BJ (cell line): ENCODE measurements around the gene UBXN7. TPM values are rescaled to one million over a fixed set of nuclear protein-coding genes. Genes with fewer than 3 reads are reported as not detected.

Source experiments
- CTCF ChIA-PET: fragments of 350-600 bp; formaldehyde crosslinking; extraction: SDS; loops from one replicate; lab custom pipeline; 2021; ENCODE audit warnings: antibody characterized with exemption, inconsistent platforms; lab: Yijun Ruan, JAX
- POLR2A ChIA-PET: fragments of 300-600 bp; sonication (Branson Sonifier 250); formaldehyde crosslinking; extraction: SDS; loops from one replicate; lab custom pipeline; 2021; ENCODE audit warnings: antibody characterized with exemption; lab: Charles Lee
- DNase-seq: peaks from one replicate; pipeline ENCODE4 v3.0.0-alpha.2; 2011; ENCODE audit warnings: low read depth
- H3K27me3 ChIP-seq: 2 replicates; pipeline ENCODE4 v1.6.0; 2011; ENCODE audit warnings: low read length; ENCODE audit not compliant: control insufficient read depth, insufficient read depth
- H3K36me3 ChIP-seq: 2 replicates; pipeline ENCODE4 v1.5.1; 2011; ENCODE audit warnings: low read length; ENCODE audit not compliant: control insufficient read depth, insufficient read depth
- H3K4me3 ChIP-seq: 2 replicates; pipeline ENCODE4 v1.5.1; 2011; ENCODE audit warnings: low read depth, mild to moderate bottlenecking, control low read depth, low read length
- polyA plus RNA-seq: library from polyadenylated mRNA; depleted of rRNA; stranded (reverse); fragments of >200 nt; gene quantifications from 2 replicates; pipeline ENCODE4 v1.2.3, GENCODE V29; 2011
- TF ChIP-seq, protein P1 (sequence below): IDR thresholded peaks from 2 replicates; pipeline ENCODE4 v1.5.1; 2011; ENCODE audit warnings: low read depth, mild to moderate bottlenecking, control low read depth, inconsistent platforms, low read length, moderate library complexity; ENCODE audit not compliant: insufficient read depth

UBXN7 gene
- polyA plus RNA-seq, 1 experiment: 11.3 TPM

DNA sequence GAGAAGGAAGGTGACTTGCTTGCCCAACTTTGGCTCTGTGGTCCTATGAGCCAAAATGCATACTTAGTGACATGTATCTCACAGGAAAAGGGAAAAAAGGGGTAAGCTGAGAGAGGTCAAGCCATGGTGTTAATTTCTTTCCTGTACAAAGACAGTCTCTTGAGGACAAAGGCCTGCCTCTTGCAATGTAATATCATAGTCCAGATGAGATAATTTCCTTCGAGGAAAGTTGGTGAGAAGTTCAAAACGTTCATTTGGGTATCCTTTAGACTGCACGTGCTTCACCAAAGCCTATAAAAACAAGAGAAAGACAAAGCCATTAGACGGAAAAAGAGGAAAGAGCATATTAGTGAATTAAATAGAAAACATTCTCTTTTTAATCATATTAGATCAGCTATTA, 75.7 kb downstream of the UBXN7 start:
- DNase-seq: no peak
- POLR2A ChIA-PET: no interaction called here
- H3K36me3 ChIP-seq: peaks cover 18% of the 10 kb centered on the region
- TF ChIP-seq, protein P1, sequence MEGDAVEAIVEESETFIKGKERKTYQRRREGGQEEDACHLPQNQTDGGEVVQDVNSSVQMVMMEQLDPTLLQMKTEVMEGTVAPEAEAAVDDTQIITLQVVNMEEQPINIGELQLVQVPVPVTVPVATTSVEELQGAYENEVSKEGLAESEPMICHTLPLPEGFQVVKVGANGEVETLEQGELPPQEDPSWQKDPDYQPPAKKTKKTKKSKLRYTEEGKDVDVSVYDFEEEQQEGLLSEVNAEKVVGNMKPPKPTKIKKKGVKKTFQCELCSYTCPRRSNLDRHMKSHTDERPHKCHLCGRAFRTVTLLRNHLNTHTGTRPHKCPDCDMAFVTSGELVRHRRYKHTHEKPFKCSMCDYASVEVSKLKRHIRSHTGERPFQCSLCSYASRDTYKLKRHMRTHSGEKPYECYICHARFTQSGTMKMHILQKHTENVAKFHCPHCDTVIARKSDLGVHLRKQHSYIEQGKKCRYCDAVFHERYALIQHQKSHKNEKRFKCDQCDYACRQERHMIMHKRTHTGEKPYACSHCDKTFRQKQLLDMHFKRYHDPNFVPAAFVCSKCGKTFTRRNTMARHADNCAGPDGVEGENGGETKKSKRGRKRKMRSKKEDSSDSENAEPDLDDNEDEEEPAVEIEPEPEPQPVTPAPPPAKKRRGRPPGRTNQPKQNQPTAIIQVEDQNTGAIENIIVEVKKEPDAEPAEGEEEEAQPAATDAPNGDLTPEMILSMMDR: no peak
- no peak overlapping the region for H3K4me3 ChIP-seq
- no peaks in the 10 kb centered on the region for H3K27me3 ChIP-seq
- CTCF ChIA-PET: no interaction called here

DNA sequence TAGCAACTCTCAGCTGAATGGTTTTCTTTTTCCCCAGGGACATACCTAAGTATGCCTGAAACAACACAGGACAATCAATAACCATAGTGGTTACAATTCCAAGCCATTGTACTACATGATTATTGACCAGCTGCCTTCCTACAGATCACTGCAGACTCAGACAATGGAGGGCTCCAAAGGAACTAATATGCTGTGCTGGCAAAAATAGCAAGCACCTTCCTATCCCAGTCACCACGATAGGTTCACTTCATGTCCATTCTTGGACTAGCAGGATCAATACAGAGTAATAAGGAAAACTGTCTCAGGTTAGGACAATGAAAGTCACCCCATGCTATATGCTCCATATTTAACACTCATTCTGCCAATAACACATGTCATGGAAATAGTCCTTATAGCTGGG, 76.6 kb downstream of the UBXN7 start:
- TF ChIP-seq, protein P1: no peak
- POLR2A ChIA-PET: no interaction called here
- no peak overlapping the region for H3K4me3 ChIP-seq
- CTCF ChIA-PET: no interaction called here
- DNase-seq: no peak
- no peaks in the 10 kb centered on the region for H3K27me3 ChIP-seq
- H3K36me3 ChIP-seq: peaks cover 18% of the 10 kb centered on the region

DNA sequence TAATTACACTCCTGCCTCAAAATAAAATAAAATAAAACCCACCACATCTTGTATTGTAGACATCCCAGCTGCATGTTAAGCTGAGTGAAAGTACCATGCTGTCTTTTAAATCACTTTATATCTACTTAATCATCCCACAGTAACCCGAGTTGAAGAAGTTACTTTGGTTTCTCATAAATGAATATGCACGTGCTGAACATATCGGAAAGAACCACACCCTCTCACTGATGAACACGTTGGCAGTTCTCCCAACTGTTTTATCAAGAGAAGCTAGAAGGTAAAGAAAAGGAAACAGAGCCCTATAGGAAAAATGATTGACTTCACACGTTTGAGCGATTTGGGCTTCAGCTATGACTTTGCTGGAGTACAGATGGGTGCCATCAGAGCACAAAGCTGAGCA, 78.1 kb downstream of the UBXN7 start:
- DNase-seq: no peak
- Histone ChIP-seq H3K36me3 (peaks cover 14% of the 10 kb centered on the region), H3K4me3 (no peak overlapping the region), H3K27me3 (no peaks in the 10 kb centered on the region)
- CTCF ChIA-PET: no interaction called here
- POLR2A ChIA-PET: no interaction called here
- TF ChIP-seq, protein P1: no peak

DNA sequence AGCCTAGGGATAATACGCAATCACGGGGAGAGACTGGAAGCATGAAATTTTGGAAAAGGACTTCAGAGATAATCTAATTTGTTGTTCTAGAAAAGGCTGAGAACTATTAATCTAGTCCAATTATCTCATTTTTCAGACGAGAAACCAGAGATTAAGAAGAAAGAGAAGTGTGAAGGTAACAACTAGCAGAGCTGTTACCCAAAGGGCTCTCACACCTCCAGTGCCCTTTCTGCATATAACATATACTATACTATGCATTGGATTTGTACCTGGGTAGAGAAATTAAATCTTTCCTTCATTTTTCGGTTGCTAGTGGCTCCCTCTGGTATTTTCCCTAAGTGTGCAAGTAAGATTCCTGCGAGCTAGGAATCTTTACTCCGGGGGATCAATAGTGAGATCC, 80.7 kb downstream of the UBXN7 start:
- no peak for DNase-seq
- POLR2A ChIA-PET: no interaction called here
- CTCF ChIA-PET: interaction anchor here (1.0 kb wide), 1 partner anchor 10 kb away, joined by 3 read pairs; no protein-coding TSS in a partner anchor
- TF ChIP-seq, protein P1: no peak
- H3K4me3 ChIP-seq: no peak overlapping the region
- H3K36me3 ChIP-seq: peaks cover 8% of the 10 kb centered on the region
- H3K27me3 ChIP-seq: no peaks in the 10 kb centered on the region

DNA sequence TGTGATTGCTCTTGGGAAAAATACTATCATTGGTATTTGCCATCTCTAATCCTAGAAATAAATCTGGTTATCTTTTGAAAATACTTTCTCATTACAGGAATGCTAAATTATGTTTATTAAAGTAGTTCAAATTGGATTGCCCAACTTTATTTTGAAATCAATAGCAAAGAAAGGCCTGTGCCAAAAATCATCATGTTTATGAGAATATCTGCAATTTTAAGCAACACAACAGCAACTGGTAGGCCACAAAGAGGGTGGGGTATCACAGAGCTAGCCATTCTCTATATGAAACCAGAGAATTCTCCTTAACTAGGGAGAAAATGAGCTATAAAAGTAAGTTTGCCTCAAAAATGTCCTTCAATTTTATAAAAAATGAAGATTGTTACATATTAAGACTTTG, 82.2 kb downstream of the UBXN7 start:
- H3K36me3 ChIP-seq: peaks cover 4% of the 10 kb centered on the region
- no peak overlapping the region for H3K4me3 ChIP-seq
- CTCF ChIA-PET: no interaction called here
- no peaks in the 10 kb centered on the region for H3K27me3 ChIP-seq
- POLR2A ChIA-PET: interaction anchor here (0.6 kb wide), 1 partner anchor 61 kb away, joined by 8 read pairs; no protein-coding TSS in a partner anchor
- no peak for DNase-seq
- TF ChIP-seq, protein P1: no peak
